ENCODE results near the gene TES. TPM values are rescaled to one million over a fixed set of nuclear protein-coding genes. Genes with fewer than 3 reads are reported as not detected.

Gene TES
- total and polyA plus RNA-seq, 9 of the 15 experiments (the other 6 are each of a cell fraction or from before 2014, with no cell fraction given): 20.7 to 61.6 (median 53.8) TPM

- TF ChIP-seq ZMIZ1 (IDR thresholded peaks at IDR 0.05; ENCODE audit: low read depth in 2 of 2, low read length in 2 of 2) (peak in 1 of 2 experiments; percentile 66; a peak in 1 of 4 replicates), FOXJ2 (tag; IDR thresholded peaks at IDR 0.05) (no peak), ZC3H11A (IDR thresholded peaks at IDR 0.05; ENCODE audit: low read depth, low read length) (no peak), HNRNPLL (IDR thresholded peaks at IDR 0.05; ENCODE audit: low read depth, low read length, poor library complexity, severe bottlenecking) (no peak), ZNF347 (CRISPR knock-in tag; IDR thresholded peaks at IDR 0.05; ENCODE audit: low read depth) (no peak), ZNF384 (IDR thresholded peaks at IDR 0.05; ENCODE audit: low read depth, low read length) (no peak), JUN (IDR thresholded peaks at IDR 0.05; ENCODE audit: borderline replicate concordance, low read depth, low read length) (no peak), JUN (CRISPR knock-in tag; IDR thresholded peaks at IDR 0.05; ENCODE audit: borderline replicate concordance) (no peak), HMBOX1 (IDR thresholded peaks at IDR 0.05) (0 out of 2 replicates have a peak, but pooled peaks have one; percentile 19), HBP1 (CRISPR knock-in tag; IDR thresholded peaks at IDR 0.05) (no peak), RBM17 (IDR thresholded peaks at IDR 0.05; ENCODE audit: borderline replicate concordance, low read depth, low read length) (no peak), GATAD2B (IDR thresholded peaks at IDR 0.05; ENCODE audit: borderline replicate concordance) (no peak), NCOR1 (IDR thresholded peaks at IDR 0.05) (peak; percentile 63), CXXC5 (CRISPR knock-in tag; IDR thresholded peaks at IDR 0.05) (peak; percentile 53; the same call in 1 of the 2 replicates), SAFB2 (IDR thresholded peaks at IDR 0.05; ENCODE audit: borderline replicate concordance, low read depth, low read length, severe bottlenecking) (no peak), L3MBTL2 (IDR thresholded peaks at IDR 0.05) (peak; percentile 18; the same call in 1 of the 2 replicates), ZNF41 (CRISPR knock-in tag; conservative IDR thresholded peaks at IDR 0.05) (no peak), ZNF3 (CRISPR knock-in tag; IDR thresholded peaks at IDR 0.05) (no peak), HOMEZ (CRISPR knock-in tag; IDR thresholded peaks at IDR 0.05) (no peak)
These were observed 1.7 kb downstream of the TES start (continued) for GRCh38 chr7:116211913-116212596.

Data from K562 (cell line).